HG03108 (cell line): ENCODE results near the gene WDR20.
"Not testable (repeated sequence)": the region's sequence is repeated elsewhere in the genome, so short reads cannot be mapped to it uniquely, and the experiment has no call there.

Experiments
- ATAC-seq: cut with Tn5 transposase; IDR thresholded peaks from one replicate; pipeline ENCODE4 v1.9.1; 2021; ENCODE audit warnings: moderate library complexity; ENCODE audit not compliant: unreplicated experiment

WDR20 gene

GRCh38 chr14:102139286-102140026, at the start of gene WDR20:
Gene WDR20, plus strand, starts transcription at chr14:102139897. Its CDS starts 27 bp downstream, at chr14:102139924.
- ATAC-seq, result peak; percentile 94

GRCh38 chr14:102090713-102091112, 49.0 kb upstream of the WDR20 start:
- no peak for ATAC-seq

GRCh38 chr14:102092806-102093205, 46.9 kb upstream of the WDR20 start:
- no peak for ATAC-seq

GRCh38 chr14:102094101-102094500, 45.6 kb upstream of the WDR20 start:
- ATAC-seq, result no peak

- no peak for ATAC-seq
These were observed 44.3 kb upstream of the WDR20 start for GRCh38 chr14:102095231-102095870.

GRCh38 chr14:102095871-102096568, 43.7 kb upstream of the WDR20 start:
- no peak for ATAC-seq

GRCh38 chr14:102096569-102097188, 43.0 kb upstream of the WDR20 start:
- no peak for ATAC-seq

GRCh38 chr14:102097441-102098135, 42.1 kb upstream of the WDR20 start:
- ATAC-seq, result no peak

GRCh38 chr14:102103062-102103695, 36.5 kb upstream of the WDR20 start:
- ATAC-seq, result no peak

- ATAC-seq, result no peak
These were observed 34.3 kb upstream of the WDR20 start for GRCh38 chr14:102105369-102105768.

GRCh38 chr14:102109332-102109731, 30.4 kb upstream of the WDR20 start:
- not testable (repeated sequence) for ATAC-seq

- no peak for ATAC-seq
These were observed 28.6 kb upstream of the WDR20 start for GRCh38 chr14:102111101-102111500.

- no peak for ATAC-seq
These were observed 23.1 kb upstream of the WDR20 start for GRCh38 chr14:102116361-102117180.

- no peak for ATAC-seq
These were observed 21.8 kb upstream of the WDR20 start for GRCh38 chr14:102117852-102118251.

- ATAC-seq, result no peak
These were observed 18.8 kb upstream of the WDR20 start for GRCh38 chr14:102120888-102121287.

GRCh38 chr14:102121567-102121966, 18.1 kb upstream of the WDR20 start:
- no peak for ATAC-seq

- no peak for ATAC-seq
These were observed 15.3 kb upstream of the WDR20 start for GRCh38 chr14:102124419-102124818.

- ATAC-seq, result no peak
These were observed 14.2 kb upstream of the WDR20 start for GRCh38 chr14:102125546-102125945.

GRCh38 chr14:102126807-102127455, 12.8 kb upstream of the WDR20 start:
- ATAC-seq, result no peak
